WTC11 (cell line): ENCODE data around the gene KIAA1671.

Experiments used
- ESRRA ChIP-seq: sonication (generic); formaldehyde crosslinking; IDR thresholded peaks from 2 replicates; pipeline ENCODE4 v1.8.1; 2022; ENCODE audit warnings: mild to moderate bottlenecking, missing genetic modification reagents, borderline replicate concordance
- FOXP1 ChIP-seq: sonication (generic); formaldehyde crosslinking; IDR thresholded peaks from 2 replicates; pipeline ENCODE4 v1.8.0; 2022; ENCODE audit warnings: missing genetic modification reagents, mild to moderate bottlenecking, moderate library complexity, borderline replicate concordance
- NFATC4 ChIP-seq: fragments of 250-450 bp; sonication (Bioruptor Pico); IDR thresholded peaks from 2 replicates; pipeline ENCODE4 v1.9.0; 2021; ENCODE audit warnings: mild to moderate bottlenecking
- SOX15 ChIP-seq: fragments of 250-450 bp; sonication (Bioruptor Pico); IDR thresholded peaks from 2 replicates; pipeline ENCODE4 v1.9.0; 2021; ENCODE audit warnings: mild to moderate bottlenecking
- TCF7 ChIP-seq: sonication (generic); formaldehyde crosslinking; IDR thresholded peaks from 2 replicates; pipeline ENCODE4 v1.8.0; 2022; ENCODE audit warnings: mild to moderate bottlenecking, low read depth, missing genetic modification reagents, moderate library complexity
- TEAD1 ChIP-seq: sonication (generic); formaldehyde crosslinking; IDR thresholded peaks from 2 replicates; pipeline ENCODE4 v1.8.0; 2022; ENCODE audit warnings: mild to moderate bottlenecking, missing genetic modification reagents
- ZNF138 ChIP-seq: sonication (generic); formaldehyde crosslinking; conservative IDR thresholded peaks from 2 replicates; pipeline ENCODE4 v1.8.1; 2022; ENCODE audit warnings: mild to moderate bottlenecking, moderate library complexity, missing genetic modification reagents
- ZNF232 ChIP-seq: sonication (generic); formaldehyde crosslinking; IDR thresholded peaks from 2 replicates; pipeline ENCODE4 v1.8.0; 2022; ENCODE audit warnings: mild to moderate bottlenecking, missing genetic modification reagents
- TF ChIP-seq, protein P1 (sequence below): sonication (generic); formaldehyde crosslinking; IDR thresholded peaks from 2 replicates; pipeline ENCODE4 v1.8.1; 2023; ENCODE audit warnings: mild to moderate bottlenecking, missing genetic modification reagents
- TF ChIP-seq, protein P2 (sequence below): fragments of 200-600 bp; IDR thresholded peaks from 2 replicates; pipeline ENCODE4 v1.8.0; 2022; ENCODE audit warnings: antibody characterized with exemption
- TF ChIP-seq, protein P3 (sequence below): sonication (generic); formaldehyde crosslinking; IDR thresholded peaks from 2 replicates; pipeline ENCODE4 v1.8.1; 2023; ENCODE audit warnings: mild to moderate bottlenecking, missing genetic modification reagents, borderline replicate concordance
- TF ChIP-seq, protein P4 (sequence below): sonication (generic); formaldehyde crosslinking; IDR thresholded peaks from 2 replicates; pipeline ENCODE4 v1.8.0; 2022; ENCODE audit warnings: mild to moderate bottlenecking, missing genetic modification reagents
- TF ChIP-seq, protein P5 (sequence below): sonication (generic); formaldehyde crosslinking; IDR thresholded peaks from 2 replicates; pipeline ENCODE4 v1.8.1; 2023; ENCODE audit warnings: mild to moderate bottlenecking, missing genetic modification reagents, moderate library complexity

DNA sequence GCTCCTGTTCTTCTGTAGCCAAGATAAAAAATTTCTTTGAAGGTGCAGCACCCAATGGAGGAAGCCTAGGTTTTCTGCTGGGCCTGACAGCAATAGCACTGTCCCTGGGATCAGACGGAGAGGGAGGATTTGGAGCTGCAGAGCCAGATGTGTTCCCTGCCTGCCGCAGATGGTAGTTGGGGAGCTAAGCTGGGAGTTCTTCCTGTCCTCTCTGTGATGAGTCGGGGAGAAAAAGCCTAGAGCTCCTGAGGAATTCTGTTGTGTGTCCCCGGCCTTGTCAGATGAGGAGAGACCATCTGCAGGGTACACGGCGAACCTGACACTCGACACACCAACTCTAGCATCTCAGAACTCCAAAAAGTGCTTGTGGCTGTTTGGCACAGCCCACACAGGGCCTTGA lies 143.4 kb downstream of the KIAA1671 start:
- TF ChIP-seq, protein P1, sequence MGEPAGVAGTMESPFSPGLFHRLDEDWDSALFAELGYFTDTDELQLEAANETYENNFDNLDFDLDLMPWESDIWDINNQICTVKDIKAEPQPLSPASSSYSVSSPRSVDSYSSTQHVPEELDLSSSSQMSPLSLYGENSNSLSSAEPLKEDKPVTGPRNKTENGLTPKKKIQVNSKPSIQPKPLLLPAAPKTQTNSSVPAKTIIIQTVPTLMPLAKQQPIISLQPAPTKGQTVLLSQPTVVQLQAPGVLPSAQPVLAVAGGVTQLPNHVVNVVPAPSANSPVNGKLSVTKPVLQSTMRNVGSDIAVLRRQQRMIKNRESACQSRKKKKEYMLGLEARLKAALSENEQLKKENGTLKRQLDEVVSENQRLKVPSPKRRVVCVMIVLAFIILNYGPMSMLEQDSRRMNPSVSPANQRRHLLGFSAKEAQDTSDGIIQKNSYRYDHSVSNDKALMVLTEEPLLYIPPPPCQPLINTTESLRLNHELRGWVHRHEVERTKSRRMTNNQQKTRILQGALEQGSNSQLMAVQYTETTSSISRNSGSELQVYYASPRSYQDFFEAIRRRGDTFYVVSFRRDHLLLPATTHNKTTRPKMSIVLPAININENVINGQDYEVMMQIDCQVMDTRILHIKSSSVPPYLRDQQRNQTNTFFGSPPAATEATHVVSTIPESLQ (CRISPR knock-in tag): no peak
- TF ChIP-seq, protein P2, sequence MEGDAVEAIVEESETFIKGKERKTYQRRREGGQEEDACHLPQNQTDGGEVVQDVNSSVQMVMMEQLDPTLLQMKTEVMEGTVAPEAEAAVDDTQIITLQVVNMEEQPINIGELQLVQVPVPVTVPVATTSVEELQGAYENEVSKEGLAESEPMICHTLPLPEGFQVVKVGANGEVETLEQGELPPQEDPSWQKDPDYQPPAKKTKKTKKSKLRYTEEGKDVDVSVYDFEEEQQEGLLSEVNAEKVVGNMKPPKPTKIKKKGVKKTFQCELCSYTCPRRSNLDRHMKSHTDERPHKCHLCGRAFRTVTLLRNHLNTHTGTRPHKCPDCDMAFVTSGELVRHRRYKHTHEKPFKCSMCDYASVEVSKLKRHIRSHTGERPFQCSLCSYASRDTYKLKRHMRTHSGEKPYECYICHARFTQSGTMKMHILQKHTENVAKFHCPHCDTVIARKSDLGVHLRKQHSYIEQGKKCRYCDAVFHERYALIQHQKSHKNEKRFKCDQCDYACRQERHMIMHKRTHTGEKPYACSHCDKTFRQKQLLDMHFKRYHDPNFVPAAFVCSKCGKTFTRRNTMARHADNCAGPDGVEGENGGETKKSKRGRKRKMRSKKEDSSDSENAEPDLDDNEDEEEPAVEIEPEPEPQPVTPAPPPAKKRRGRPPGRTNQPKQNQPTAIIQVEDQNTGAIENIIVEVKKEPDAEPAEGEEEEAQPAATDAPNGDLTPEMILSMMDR: no peak
- TF ChIP-seq TCF7 (CRISPR knock-in tag) (no peak), NFATC4 (CRISPR knock-in tag) (no peak), ESRRA (CRISPR knock-in tag) (no peak), SOX15 (CRISPR knock-in tag) (no peak), ZNF232 (CRISPR knock-in tag) (no peak), ZNF138 (no peak), TEAD1 (no peak), FOXP1 (CRISPR knock-in tag) (no peak)
- TF ChIP-seq, protein P3, sequence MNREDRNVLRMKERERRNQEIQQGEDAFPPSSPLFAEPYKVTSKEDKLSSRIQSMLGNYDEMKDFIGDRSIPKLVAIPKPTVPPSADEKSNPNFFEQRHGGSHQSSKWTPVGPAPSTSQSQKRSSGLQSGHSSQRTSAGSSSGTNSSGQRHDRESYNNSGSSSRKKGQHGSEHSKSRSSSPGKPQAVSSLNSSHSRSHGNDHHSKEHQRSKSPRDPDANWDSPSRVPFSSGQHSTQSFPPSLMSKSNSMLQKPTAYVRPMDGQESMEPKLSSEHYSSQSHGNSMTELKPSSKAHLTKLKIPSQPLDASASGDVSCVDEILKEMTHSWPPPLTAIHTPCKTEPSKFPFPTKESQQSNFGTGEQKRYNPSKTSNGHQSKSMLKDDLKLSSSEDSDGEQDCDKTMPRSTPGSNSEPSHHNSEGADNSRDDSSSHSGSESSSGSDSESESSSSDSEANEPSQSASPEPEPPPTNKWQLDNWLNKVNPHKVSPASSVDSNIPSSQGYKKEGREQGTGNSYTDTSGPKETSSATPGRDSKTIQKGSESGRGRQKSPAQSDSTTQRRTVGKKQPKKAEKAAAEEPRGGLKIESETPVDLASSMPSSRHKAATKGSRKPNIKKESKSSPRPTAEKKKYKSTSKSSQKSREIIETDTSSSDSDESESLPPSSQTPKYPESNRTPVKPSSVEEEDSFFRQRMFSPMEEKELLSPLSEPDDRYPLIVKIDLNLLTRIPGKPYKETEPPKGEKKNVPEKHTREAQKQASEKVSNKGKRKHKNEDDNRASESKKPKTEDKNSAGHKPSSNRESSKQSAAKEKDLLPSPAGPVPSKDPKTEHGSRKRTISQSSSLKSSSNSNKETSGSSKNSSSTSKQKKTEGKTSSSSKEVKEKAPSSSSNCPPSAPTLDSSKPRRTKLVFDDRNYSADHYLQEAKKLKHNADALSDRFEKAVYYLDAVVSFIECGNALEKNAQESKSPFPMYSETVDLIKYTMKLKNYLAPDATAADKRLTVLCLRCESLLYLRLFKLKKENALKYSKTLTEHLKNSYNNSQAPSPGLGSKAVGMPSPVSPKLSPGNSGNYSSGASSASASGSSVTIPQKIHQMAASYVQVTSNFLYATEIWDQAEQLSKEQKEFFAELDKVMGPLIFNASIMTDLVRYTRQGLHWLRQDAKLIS (CRISPR knock-in tag): no peak
- TF ChIP-seq, protein P4, sequence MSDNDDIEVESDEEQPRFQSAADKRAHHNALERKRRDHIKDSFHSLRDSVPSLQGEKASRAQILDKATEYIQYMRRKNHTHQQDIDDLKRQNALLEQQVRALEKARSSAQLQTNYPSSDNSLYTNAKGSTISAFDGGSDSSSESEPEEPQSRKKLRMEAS (CRISPR knock-in tag): no peak
- TF ChIP-seq, protein P5, sequence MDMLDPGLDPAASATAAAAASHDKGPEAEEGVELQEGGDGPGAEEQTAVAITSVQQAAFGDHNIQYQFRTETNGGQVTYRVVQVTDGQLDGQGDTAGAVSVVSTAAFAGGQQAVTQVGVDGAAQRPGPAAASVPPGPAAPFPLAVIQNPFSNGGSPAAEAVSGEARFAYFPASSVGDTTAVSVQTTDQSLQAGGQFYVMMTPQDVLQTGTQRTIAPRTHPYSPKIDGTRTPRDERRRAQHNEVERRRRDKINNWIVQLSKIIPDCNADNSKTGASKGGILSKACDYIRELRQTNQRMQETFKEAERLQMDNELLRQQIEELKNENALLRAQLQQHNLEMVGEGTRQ (CRISPR knock-in tag): no peak
